ENCODE results near the gene ARL16.
A peak's percentile ranks its signal among the peaks of the same experiment; 100 is the strongest.

Gene ARL16

GRCh38 chr17:81636505-81637288, 46.9 kb downstream of the ARL16 start, which contains the start of the genes NPLOC4 and TSPAN10:
Gene NPLOC4, minus strand, starts transcription at chr17:81637112. Its CDS starts 182 bp downstream, at chr17:81636930.
Gene TSPAN10, plus strand, starts transcription at chr17:81637196. Its CDS starts 5,217 bp downstream, at chr17:81642413.
- Histone ChIP-seq H3K4me3 (peak within 1 kb of the TSS; percentile 91), H3K4me2 (peak within 1 kb of the TSS; percentile 94), H3K4me1 (peaks cover 29% of the 10 kb centered on the region), H3K27me3 (no peaks in the 10 kb centered on the region), H3K27ac (peak within 1 kb of the TSS; percentile 95), H4K20me1 (peaks cover 51% of the 10 kb centered on the region), H3K9me3 (no peaks in the 10 kb centered on the region), H3K9ac (peak within 1 kb of the TSS; percentile 94), H3K36me3 (peaks cover 23% of the 10 kb centered on the region)
- no peak for TF ChIP-seq Cebpa-rat (IDR thresholded peaks at IDR 0.05)

- TF ChIP-seq Cebpa-rat (IDR thresholded peaks at IDR 0.05), result no peak
- no peaks in the 10 kb centered on the region for H3K27me3 ChIP-seq
- H3K27ac ChIP-seq, result peak overlapping the region; percentile 95
- H3K9me3 ChIP-seq, result no peaks in the 10 kb centered on the region
- H3K4me3 ChIP-seq, result peak overlapping the region; percentile 91
- peak overlapping the region; percentile 94 for H3K9ac ChIP-seq
- peaks cover 29% of the 10 kb centered on the region for H3K4me1 ChIP-seq
- H4K20me1 ChIP-seq, result peaks cover 58% of the 10 kb centered on the region
- peaks cover 30% of the 10 kb centered on the region for H3K36me3 ChIP-seq
- H3K4me2 ChIP-seq, result peak overlapping the region; percentile 94
These were observed 47.6 kb downstream of the ARL16 start for GRCh38 chr17:81635973-81636504.

- Histone ChIP-seq H3K4me1 (peaks cover 29% of the 10 kb centered on the region), H4K20me1 (peaks cover 64% of the 10 kb centered on the region), H3K4me2 (peak overlapping the region; percentile 94), H3K27ac (no peak overlapping the region), H3K9me3 (no peaks in the 10 kb centered on the region), H3K36me3 (peaks cover 36% of the 10 kb centered on the region), H3K4me3 (peak overlapping the region; percentile 91; the same call in 1 of the 2 replicates), H3K9ac (peak overlapping the region; percentile 94; the same call in 1 of the 2 replicates), H3K27me3 (no peaks in the 10 kb centered on the region)
- no peak for TF ChIP-seq Cebpa-rat (IDR thresholded peaks at IDR 0.05)
These were observed 48.2 kb downstream of the ARL16 start for GRCh38 chr17:81635431-81635830.

GRCh38 chr17:81631482-81631881, 52.1 kb downstream of the ARL16 start:
- Histone ChIP-seq H4K20me1 (peaks cover 74% of the 10 kb centered on the region), H3K27me3 (no peaks in the 10 kb centered on the region), H3K9me3 (no peaks in the 10 kb centered on the region), H3K36me3 (peaks cover 75% of the 10 kb centered on the region), H3K4me2 (no peak overlapping the region), H3K27ac (no peak overlapping the region), H3K4me1 (peaks cover 24% of the 10 kb centered on the region), H3K4me3 (no peak overlapping the region), H3K9ac (no peak overlapping the region)
- TF ChIP-seq Cebpa-rat (IDR thresholded peaks at IDR 0.05), result no peak

Data from BLaER1 (cell line).